Measurements from ENCODE around the gene DENND1A. TPM values are rescaled to one million over a fixed set of nuclear protein-coding genes. Genes with fewer than 3 reads are reported as not detected.

The DENND1A gene
- total RNA-seq, 4 donors from 2014 or later, result 19.2 to 26.9 (median 24.0) TPM

GRCh38 chr9:123715258-123715657 lies 214.7 kb downstream of the DENND1A start:
- intact Hi-C loops (cut with DNase I), result no loop called here
- 79% methylated on average over 1 of the region's 1 CpG for WGBS
- Histone ChIP-seq H3K27ac (replicated peaks in 1 of 4) (no peak overlapping the region), H3K36me3 (no peaks in the 10 kb centered on the region), H3K9me3 (no peaks in the 10 kb centered on the region), H3K4me3 (no peak overlapping the region), H3K27me3 (no peaks in the 10 kb centered on the region), H3K4me1 (no peaks in the 10 kb centered on the region)
- TF ChIP-seq CTCF (IDR thresholded peaks at IDR 0.05), result no peak
- TF ChIP-seq POLR2AphosphoS5 (IDR thresholded peaks at IDR 0.05), result no peak
- TF ChIP-seq EP300 (IDR thresholded peaks at IDR 0.05), result no peak
- no peak for DNase-seq (ENCODE audit: extremely low spot score)

- Histone ChIP-seq H3K4me1 (no peaks in the 10 kb centered on the region), H3K9me3 (no peaks in the 10 kb centered on the region), H3K27me3 (no peaks in the 10 kb centered on the region), H3K4me3 (no peak overlapping the region), H3K36me3 (no peaks in the 10 kb centered on the region), H3K27ac (replicated peaks in 1 of 4) (no peak overlapping the region)
- no peak for TF ChIP-seq POLR2A (IDR thresholded peaks at IDR 0.05; ENCODE audit: low read depth)
- no peak for TF ChIP-seq EP300 (IDR thresholded peaks at IDR 0.05)
- no peak for TF ChIP-seq CTCF (IDR thresholded peaks at IDR 0.05)
- no peak for TF ChIP-seq POLR2AphosphoS5 (IDR thresholded peaks at IDR 0.05)
- no peak for DNase-seq (ENCODE audit: extremely low spot score)
- intact Hi-C loops (cut with DNase I), result no loop called here
- 82% methylated on average over 2 of the region's 2 CpGs for WGBS
Observed at GRCh38 chr9:123713282-123713681, 216.6 kb downstream of the DENND1A start.

GRCh38 chr9:123712399-123712798 lies 217.5 kb downstream of the DENND1A start:
- 90% methylated on average over 1 of the region's 1 CpG for WGBS
- Histone ChIP-seq H3K9me3 (no peaks in the 10 kb centered on the region), H3K27me3 (no peaks in the 10 kb centered on the region), H3K4me1 (no peaks in the 10 kb centered on the region), H3K27ac (replicated peaks in 1 of 4) (no peak overlapping the region), H3K4me3 (no peak overlapping the region), H3K36me3 (no peaks in the 10 kb centered on the region)
- intact Hi-C loops (cut with DNase I), result no loop called here
- no peak for DNase-seq (ENCODE audit: extremely low spot score)
- TF ChIP-seq POLR2AphosphoS5 (IDR thresholded peaks at IDR 0.05) (no peak), EP300 (IDR thresholded peaks at IDR 0.05) (no peak), CTCF (IDR thresholded peaks at IDR 0.05) (no peak), POLR2A (IDR thresholded peaks at IDR 0.05; ENCODE audit: low read depth) (no peak)

GRCh38 chr9:123710299-123710698 lies 219.6 kb downstream of the DENND1A start:
- Histone ChIP-seq H3K36me3 (no peaks in the 10 kb centered on the region), H3K27me3 (no peaks in the 10 kb centered on the region), H3K9me3 (no peaks in the 10 kb centered on the region), H3K27ac (replicated peaks in 1 of 4) (no peak overlapping the region), H3K4me1 (no peaks in the 10 kb centered on the region), H3K4me3 (no peak overlapping the region)
- 85% methylated on average over 1 of the region's 1 CpG for WGBS
- no peak for DNase-seq (ENCODE audit: extremely low spot score)
- no peak for TF ChIP-seq CTCF (IDR thresholded peaks at IDR 0.05)
- intact Hi-C loops (cut with DNase I), result no loop called here

- no peak for TF ChIP-seq POLR2AphosphoS5 (IDR thresholded peaks at IDR 0.05)
- no peak for TF ChIP-seq CTCF (IDR thresholded peaks at IDR 0.05)
- no peak for TF ChIP-seq POLR2A (IDR thresholded peaks at IDR 0.05; ENCODE audit: low read depth)
- TF ChIP-seq EP300 (IDR thresholded peaks at IDR 0.05), result no peak
- peaks cover 0 to 8% (median 0%) of the 10 kb centered on the region in 4 donors for H3K4me1 ChIP-seq
- intact Hi-C loops (cut with DNase I), result no loop called here
- no peaks in the 10 kb centered on the region for H3K36me3 ChIP-seq
- H3K27ac ChIP-seq (replicated peaks in 1 of 4), result no peak overlapping the region
- no peaks in the 10 kb centered on the region for H3K27me3 ChIP-seq
- 100% methylated on average over 1 of the region's 1 CpG for WGBS
- no peak for DNase-seq (ENCODE audit: extremely low spot score)
- no peak overlapping the region for H3K4me3 ChIP-seq
- H3K9me3 ChIP-seq, result peaks cover 0 to 17% (median 13%) of the 10 kb centered on the region in 4 donors
Observed at GRCh38 chr9:123702483-123702882, 227.4 kb downstream of the DENND1A start.
